WTC11 (cell line): ENCODE data around the gene FFAR3.

ENCODE experiments used
- HMGXB4 ChIP-seq: sonication (generic); formaldehyde crosslinking; IDR thresholded peaks from 2 replicates; pipeline ENCODE4 v1.8.1; 2023; ENCODE audit warnings: mild to moderate bottlenecking, moderate library complexity, missing genetic modification reagents
- TF ChIP-seq, protein P1 (sequence below): sonication (generic); formaldehyde crosslinking; IDR thresholded peaks from 2 replicates; pipeline ENCODE4 v1.8.1; 2023; ENCODE audit warnings: mild to moderate bottlenecking, missing genetic modification reagents, moderate library complexity

GRCh38 chr19:35318679-35319448 lies 39.4 kb upstream of the FFAR3 start:
- TF ChIP-seq, protein P1, sequence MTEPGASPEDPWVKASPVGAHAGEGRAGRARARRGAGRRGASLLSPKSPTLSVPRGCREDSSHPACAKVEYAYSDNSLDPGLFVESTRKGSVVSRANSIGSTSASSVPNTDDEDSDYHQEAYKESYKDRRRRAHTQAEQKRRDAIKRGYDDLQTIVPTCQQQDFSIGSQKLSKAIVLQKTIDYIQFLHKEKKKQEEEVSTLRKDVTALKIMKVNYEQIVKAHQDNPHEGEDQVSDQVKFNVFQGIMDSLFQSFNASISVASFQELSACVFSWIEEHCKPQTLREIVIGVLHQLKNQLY (CRISPR knock-in tag): no peak
- no peak for TF ChIP-seq HMGXB4 (CRISPR knock-in tag)
